ENCODE results near the gene NDUFA3. TPM values are rescaled to one million over a fixed set of nuclear protein-coding genes. Genes with fewer than 3 reads are reported as not detected.

Gene NDUFA3
- total and polyA plus RNA-seq, 2 of the 13 experiments (the other 11 are each of a cell fraction or from before 2014, with no cell fraction given), result 31.6 to 75.4 TPM

- no peak for TF ChIP-seq ZBED4 (CRISPR knock-in tag; IDR thresholded peaks at IDR 0.05; ENCODE audit: borderline replicate concordance)
- no peak for TF ChIP-seq ZNF784 (CRISPR knock-in tag; IDR thresholded peaks at IDR 0.05; ENCODE audit: borderline replicate concordance)
- TF ChIP-seq ZNF451 (CRISPR knock-in tag; IDR thresholded peaks at IDR 0.05), result peak; percentile 67; the same call in 1 of the 2 replicates
- TF ChIP-seq ZFP62 (CRISPR knock-in tag; IDR thresholded peaks at IDR 0.05), result no peak
- peak; percentile 97 for TF ChIP-seq YY1 (IDR thresholded peaks at IDR 0.05; ENCODE audit: insufficient read depth, insufficient replicate concordance, low read depth, low read length)
- TF ChIP-seq RFX1 (IDR thresholded peaks at IDR 0.05), result no peak
- TF ChIP-seq TAF1 (CRISPR knock-in tag; IDR thresholded peaks at IDR 0.05), result peak; percentile 77
- TF ChIP-seq PITX1 (CRISPR knock-in tag; IDR thresholded peaks at IDR 0.05), result no peak
- no peak for TF ChIP-seq NCOR1 (IDR thresholded peaks at IDR 0.05; ENCODE audit: borderline replicate concordance, low read length)
- TF ChIP-seq SALL2 (CRISPR knock-in tag; IDR thresholded peaks at IDR 0.05), result 0 out of 2 replicates have a peak, but pooled peaks have one; percentile 43
- no peak; the same call in 1 of the 2 replicates for TF ChIP-seq ZNF639 (CRISPR knock-in tag; conservative IDR thresholded peaks at IDR 0.05)
- no peak for TF ChIP-seq ZBTB34 (CRISPR knock-in tag; IDR thresholded peaks at IDR 0.05)
- TF ChIP-seq TEAD2 (CRISPR knock-in tag; IDR thresholded peaks at IDR 0.05), result no peak
- no peak for TF ChIP-seq KDM5A (IDR thresholded peaks at IDR 0.05; ENCODE audit: borderline replicate concordance, low read length)
- TF ChIP-seq KLF6 (CRISPR knock-in tag; IDR thresholded peaks at IDR 0.05), result no peak
- TF ChIP-seq HOMEZ (CRISPR knock-in tag; IDR thresholded peaks at IDR 0.05; ENCODE audit: low read depth), result no peak
- peak; percentile 58; the same call in 1 of the 2 replicates for TF ChIP-seq SIN3A (IDR thresholded peaks at IDR 0.05; ENCODE audit: borderline replicate concordance, low read depth, low read length)
- peak; percentile 57; the same call in 1 of the 2 replicates for TF ChIP-seq TOPORS (CRISPR knock-in tag; IDR thresholded peaks at IDR 0.05)
- no peak for TF ChIP-seq SAFB2 (CRISPR knock-in tag; IDR thresholded peaks at IDR 0.05; ENCODE audit: borderline replicate concordance, low read depth)
- no peak for TF ChIP-seq GATA4 (IDR thresholded peaks at IDR 0.05; ENCODE audit: borderline replicate concordance, low read depth)
- peak; percentile 69; the same call in 1 of the 2 replicates for TF ChIP-seq ARHGAP35 (CRISPR knock-in tag; IDR thresholded peaks at IDR 0.05; ENCODE audit: borderline replicate concordance)
These were observed 35.2 kb downstream of the NDUFA3 start, which contains the start of gene CNOT3 (continued) for GRCh38 chr19:54137699-54138488.
